PC-9 (cell line): Measurements from ENCODE around the gene ARHGAP8.

Source experiments
- CTCF ChIP-seq: fragments of 200-600 bp; sonication (generic); conservative IDR thresholded peaks from 2 replicates; pipeline ENCODE4 v1.6.1; 2017; ENCODE audit warnings: mixed run types, antibody characterized with exemption, mild to moderate bottlenecking, moderate library complexity
- EZH2 ChIP-seq: fragments of 200-600 bp; sonication (generic); IDR thresholded peaks from 2 replicates; pipeline ENCODE4 v1.8.0; 2017; ENCODE audit warnings: antibody characterized with exemption, low read depth

- no peak for TF ChIP-seq CTCF
- TF ChIP-seq EZH2, result no peak
These were observed 156.9 kb downstream of the ARHGAP8 start for GRCh38 chr22:44909241-44909640.
